GM23338 (cell line): ENCODE measurements around the gene DNAH17.

Experiments used
- EZH2phosphoT487 ChIP-seq: fragments of 200-600 bp; sonication (generic); IDR thresholded peaks from one replicate; pipeline ENCODE4 v1.8.1; 2018; ENCODE audit warnings: antibody characterized with exemption; ENCODE audit not compliant: unreplicated experiment
- POLR2AphosphoS5 ChIP-seq: IDR thresholded peaks from 2 replicates; pipeline ENCODE4 v1.6.1; 2016; ENCODE audit warnings: antibody characterized with exemption, low read depth

GRCh38 chr17:78491236-78492115 lies 85.7 kb downstream of the DNAH17 start:
- TF ChIP-seq POLR2AphosphoS5, result no peak
- no peak for TF ChIP-seq EZH2phosphoT487
